K562 (cell line): ENCODE results near the gene PPIF. TPM values are rescaled to one million over a fixed set of nuclear protein-coding genes. Genes with fewer than 3 reads are reported as not detected.

Source experiments
- CBX3 ChIP-seq, 2 experiments: IDR thresholded peaks; 1 replicate in 1 of 2; 2 replicates in 1 of 2; pipeline ENCODE4 v1.6.1; 2012; ENCODE audit warnings: inconsistent platforms in 2 of 2, low read length in 2 of 2, borderline replicate concordance in 1 of 2, control low read depth in 1 of 2
- E2F6 ChIP-seq, 2 experiments: IDR thresholded peaks; 2 replicates each; pipeline ENCODE4 v1.6.1; 2011; ENCODE audit warnings: borderline replicate concordance in 1 of 2, control low read depth in 1 of 2, low read depth in 1 of 2, low read length in 1 of 2, mild to moderate bottlenecking in 1 of 2, mixed read lengths in 1 of 2, moderate library complexity in 1 of 2; ENCODE audit not compliant: insufficient read depth in 1 of 2, insufficient read length in 1 of 2, poor library complexity in 1 of 2, severe bottlenecking in 1 of 2; ENCODE audit errors: extremely low read depth in 1 of 2
- EGR1 ChIP-seq: fragments of 450-650 bp; conservative IDR thresholded peaks from 2 replicates; pipeline ENCODE4 v1.6.1; 2017; ENCODE audit warnings: mild to moderate bottlenecking
- ETV1 ChIP-seq: fragments of 450-650 bp; conservative IDR thresholded peaks from 2 replicates; pipeline ENCODE4 v1.6.1; 2016; ENCODE audit warnings: missing genetic modification characterization, control low read depth, low read depth, missing compliant biosample characterization
- GATAD2A ChIP-seq: fragments of 450-650 bp; IDR thresholded peaks from 2 replicates; pipeline ENCODE4 v1.6.1; 2017
- LCOR ChIP-seq: sonication (generic); formaldehyde crosslinking; IDR thresholded peaks from 2 replicates; pipeline ENCODE4 v1.8.0; 2022; ENCODE audit warnings: mild to moderate bottlenecking, missing genetic modification reagents
- NONO ChIP-seq, 2 experiments: fragments of 200-400 bp in 1 of 2; fragments of 450-650 bp in 1 of 2; formaldehyde crosslinking in 1 of 2; IDR thresholded peaks; 2 replicates each; pipeline ENCODE4 v1.6.1; 2017; ENCODE audit warnings: low read depth in 2 of 2, mild to moderate bottlenecking in 2 of 2, moderate library complexity in 2 of 2, low read length in 1 of 2
- NR2C1 ChIP-seq, 2 experiments: fragments of 450-650 bp; IDR thresholded peaks; 2 replicates each; pipeline ENCODE4 v1.6.1; 2017; ENCODE audit warnings: mild to moderate bottlenecking in 2 of 2, antibody characterized with exemption in 1 of 2, inconsistent platforms in 1 of 2, missing compliant biosample characterization in 1 of 2, missing genetic modification characterization in 1 of 2
- RAD21 ChIP-seq, 2 experiments: fragments of 250-450 bp in 1 of 2; fragments of 450-650 bp in 1 of 2; sonication (Bioruptor Pico) in 1 of 2; formaldehyde crosslinking in 1 of 2; IDR thresholded peaks in 1 of 2; conservative IDR thresholded peaks in 1 of 2; 2 replicates each; pipeline versions ENCODE4 v1.4.0 to v1.8.0; 2020 to 2022; ENCODE audit warnings: mild to moderate bottlenecking in 2 of 2, moderate library complexity in 1 of 2
- TAL1 ChIP-seq: fragments of 450-650 bp; IDR thresholded peaks from 2 replicates; pipeline ENCODE4 v1.6.1; 2016; ENCODE audit warnings: mild to moderate bottlenecking
- U2AF2 ChIP-seq: fragments of 200-400 bp; formaldehyde crosslinking; optimal IDR thresholded peaks from 2 replicates; pipeline ENCODE3; 2017; ENCODE audit warnings: low read depth, mild to moderate bottlenecking, low read length
- ZBTB40 ChIP-seq, 2 experiments: fragments of 450-650 bp in 1 of 2; sonication (generic) in 1 of 2; formaldehyde crosslinking in 1 of 2; IDR thresholded peaks; 2 replicates each; pipeline versions ENCODE4 v1.7.1 to v1.9.0; 2016 to 2022; ENCODE audit warnings: inconsistent platforms in 1 of 2, mild to moderate bottlenecking in 1 of 2, missing genetic modification reagents in 1 of 2
- ZNF282 ChIP-seq: sonication (generic); formaldehyde crosslinking; IDR thresholded peaks from 2 replicates; pipeline ENCODE4 v1.8.1; 2023; ENCODE audit warnings: missing genetic modification reagents
- ZNF655 ChIP-seq: fragments of 250-450 bp; sonication (Bioruptor Pico); IDR thresholded peaks from 2 replicates; pipeline ENCODE4 v1.5.0; 2021
- polyA plus RNA-seq, 8 experiments: library from polyadenylated mRNA; depleted of rRNA in 4 of 8; stranded (reverse) in 5 of 8; unstranded in 3 of 8; fragments of >200 nt; fragmentation: Nextera tagmentation in 2 of 8; fragmentation: Illumina TruSeq in 1 of 8; extraction: Ambion mirVana in 2 of 8; extraction: Trizol in 1 of 8; gene quantifications; 2 replicates each; pipeline versions ENCODE4 v1.2.1 to v1.2.3, GENCODE V29; 2011 to 2014; ENCODE audit warnings: inconsistent platforms in 1 of 8, missing spikeins in 1 of 8
- total RNA-seq, 7 experiments: library from RNA; depleted of rRNA in 6 of 7; stranded (reverse); fragments of >200 nt in 6 of 7; fragmentation: Illumina TruSeq in 2 of 7; extraction: Trizol in 2 of 7; gene quantifications; 2 replicates each; pipeline versions ENCODE4 v1.2.1 to v1.2.3, GENCODE V29; 2011 to 2021; ENCODE audit warnings: low replicate concordance in 1 of 7

PPIF gene
- total and polyA plus RNA-seq, 9 of the 15 experiments (the other 6 are each of a cell fraction or from before 2014, with no cell fraction given), result 40.9 to 287 (median 117) TPM

GRCh38 chr10:79390551-79391229 lies 43.4 kb downstream of the PPIF start (continued):
- TF ChIP-seq E2F6 (IDR thresholded peaks at IDR 0.05; ENCODE audit: borderline replicate concordance in 1 of 2, extremely low read depth in 1 of 2, insufficient read depth in 1 of 2, insufficient read length in 1 of 2, low read depth in 1 of 2, low read length in 1 of 2, poor library complexity in 1 of 2, severe bottlenecking in 1 of 2), result peak in 1 of 2 experiments; percentile 43
- peak in 1 of 2 experiments; percentile 17; a peak in 1 of 4 replicates for TF ChIP-seq NONO (IDR thresholded peaks at IDR 0.05; ENCODE audit: low read depth in 2 of 2, low read length in 1 of 2)
- TF ChIP-seq GATAD2A, result 0 out of 2 replicates have a peak, but pooled peaks have one; percentile 19
- peak; percentile 8; the same call in 1 of the 2 replicates for TF ChIP-seq TAL1
- 0 out of 2 replicates have a peak, but pooled peaks have one; percentile 12 for TF ChIP-seq EGR1
- no peak for TF ChIP-seq ZNF655 (CRISPR knock-in tag)
- no peak for TF ChIP-seq ZNF282
- TF ChIP-seq CBX3 (IDR thresholded peaks at IDR 0.05; ENCODE audit: borderline replicate concordance in 1 of 2, low read length in 2 of 2), result peak in 1 of 2 experiments; percentile 29; a peak in 1 of 3 replicates
- peak; percentile 39 to 61 for TF ChIP-seq RAD21 (CRISPR knock-in tag; conservative IDR thresholded peaks at IDR 0.05 in 1 of 2, IDR thresholded peaks at IDR 0.05 in 1 of 2)
- TF ChIP-seq ETV1 (tag), result peak; percentile 87
- TF ChIP-seq LCOR (CRISPR knock-in tag), result peak; percentile 84; the same call in 1 of the 2 replicates
- TF ChIP-seq U2AF2, result no peak
- peak; percentile 31; the same call in 1 of the 2 replicates for TF ChIP-seq NR2C1 (IDR thresholded peaks at IDR 0.05)
- TF ChIP-seq NR2C1 (tag; IDR thresholded peaks at IDR 0.05), result 0 out of 2 replicates have a peak, but pooled peaks have one; percentile 43
- peak; percentile 62 for TF ChIP-seq ZBTB40 (IDR thresholded peaks at IDR 0.05)
- no peak for TF ChIP-seq ZBTB40 (CRISPR knock-in tag; IDR thresholded peaks at IDR 0.05)
